SJSA1 (cell line): Measurements from ENCODE around the gene AKT1S1. TPM values are rescaled to one million over a fixed set of nuclear protein-coding genes. Genes with fewer than 3 reads are reported as not detected.

ENCODE experiments used
- DNase-seq, 2 experiments: peaks; one replicate each; pipeline ENCODE4 v3.0.0-alpha.2; 2015 to 2020; ENCODE audit warnings: low spot score in 2 of 2, low read depth in 1 of 2
- H3K27ac ChIP-seq: fragments of 250-450 bp; sonication (Bioruptor Pico); 2 replicates; pipeline ENCODE4 v1.5.1; 2020; ENCODE audit warnings: mild to moderate bottlenecking, moderate library complexity
- H3K27me3 ChIP-seq: fragments of 250-450 bp; sonication (Bioruptor Pico); replicated peaks from 2 replicates; pipeline ENCODE4 v1.5.1; 2020; ENCODE audit warnings: mild to moderate bottlenecking, moderate library complexity
- H3K36me3 ChIP-seq: fragments of 250-450 bp; sonication (Bioruptor Pico); 2 replicates; pipeline ENCODE4 v1.5.1; 2020; ENCODE audit warnings: mild to moderate bottlenecking
- H3K4me1 ChIP-seq: fragments of 250-450 bp; sonication (Bioruptor Pico); replicated peaks from 2 replicates; pipeline ENCODE4 v1.6.1; 2021; ENCODE audit warnings: mild to moderate bottlenecking
- H3K4me3 ChIP-seq: fragments of 250-450 bp; sonication (Bioruptor Pico); 2 replicates; pipeline ENCODE4 v1.5.1; 2020; ENCODE audit warnings: mild to moderate bottlenecking
- H3K9me3 ChIP-seq: fragments of 250-450 bp; sonication (Bioruptor Pico); replicated peaks from 2 replicates; pipeline ENCODE4 v1.5.1; 2020; ENCODE audit warnings: mild to moderate bottlenecking
- total RNA-seq: library from RNA; depleted of rRNA; stranded (reverse); fragments of >200 nt; shearing (Covaris generic); gene quantifications from 2 replicates; pipeline ENCODE4 v1.2.3, GENCODE V29; 2014

AKT1S1 gene
- total RNA-seq, 1 experiment from 2014 or later, result 8.8 TPM

DNA sequence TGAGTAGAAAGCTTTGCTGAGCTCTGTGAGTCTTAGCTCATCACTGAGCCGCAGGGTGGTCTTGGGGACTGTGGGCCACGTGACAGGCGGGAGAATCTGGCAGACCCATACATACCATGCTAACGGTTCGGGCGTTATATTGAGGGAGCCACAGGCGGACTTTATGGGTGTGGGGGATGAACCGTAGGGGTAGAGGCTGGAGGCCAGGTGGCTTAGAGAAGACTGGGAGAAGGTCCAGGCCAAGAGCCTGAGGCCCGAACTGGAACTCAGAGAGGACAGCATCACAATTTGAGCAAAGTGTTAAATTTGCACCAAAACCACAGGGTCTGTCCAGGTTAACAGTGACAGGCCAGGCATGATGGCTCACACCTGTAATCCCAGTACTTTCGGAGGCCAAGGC, 36.6 kb upstream of the AKT1S1 start:
- Histone ChIP-seq H3K9me3 (no peaks in the 10 kb centered on the region), H3K27me3 (no peaks in the 10 kb centered on the region), H3K4me1 (no peaks in the 10 kb centered on the region), H3K27ac (no peak overlapping the region), H3K4me3 (no peak overlapping the region), H3K36me3 (peaks cover 89% of the 10 kb centered on the region)
- DNase-seq, result no peak

DNA sequence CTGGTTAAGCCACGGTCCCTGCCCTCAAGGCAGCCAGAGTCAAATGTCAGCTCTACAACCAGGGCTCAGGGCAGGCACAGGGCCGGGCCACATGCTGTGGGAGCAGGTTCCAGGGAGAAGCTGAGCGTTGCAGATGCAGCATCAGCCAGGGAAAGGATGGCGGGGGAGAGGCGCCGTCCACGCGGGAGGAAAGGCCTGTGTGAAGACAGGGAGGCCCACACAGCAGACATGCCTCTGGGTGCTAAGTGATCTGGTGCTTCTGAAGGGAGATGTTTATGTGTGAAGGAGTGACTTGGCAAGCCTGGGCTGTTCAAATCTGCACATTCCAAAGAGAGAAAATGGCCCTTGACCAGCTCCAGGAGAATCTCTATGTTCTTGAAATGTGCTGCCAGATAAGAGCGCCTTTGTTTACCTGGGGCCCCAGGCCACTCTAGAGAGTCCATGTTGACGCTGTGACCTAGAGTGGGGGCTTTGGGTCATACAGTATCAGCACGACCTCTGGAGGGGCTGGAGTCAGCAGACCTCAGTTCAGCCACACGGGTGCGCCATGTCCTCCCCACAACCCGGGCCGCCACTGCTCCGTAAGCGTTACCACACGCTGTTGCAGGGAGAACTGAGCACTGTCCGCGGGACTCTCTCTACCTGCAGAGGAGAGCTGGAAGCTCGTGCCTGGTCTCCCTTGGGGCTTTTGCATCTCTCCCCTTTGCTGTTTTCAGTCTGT, 36.0 kb upstream of the AKT1S1 start:
- Histone ChIP-seq H3K4me1 (no peaks in the 10 kb centered on the region), H3K4me3 (no peak overlapping the region), H3K36me3 (peaks cover 90% of the 10 kb centered on the region), H3K27me3 (no peaks in the 10 kb centered on the region), H3K9me3 (no peaks in the 10 kb centered on the region), H3K27ac (no peak overlapping the region)
- DNase-seq, result no peak

DNA sequence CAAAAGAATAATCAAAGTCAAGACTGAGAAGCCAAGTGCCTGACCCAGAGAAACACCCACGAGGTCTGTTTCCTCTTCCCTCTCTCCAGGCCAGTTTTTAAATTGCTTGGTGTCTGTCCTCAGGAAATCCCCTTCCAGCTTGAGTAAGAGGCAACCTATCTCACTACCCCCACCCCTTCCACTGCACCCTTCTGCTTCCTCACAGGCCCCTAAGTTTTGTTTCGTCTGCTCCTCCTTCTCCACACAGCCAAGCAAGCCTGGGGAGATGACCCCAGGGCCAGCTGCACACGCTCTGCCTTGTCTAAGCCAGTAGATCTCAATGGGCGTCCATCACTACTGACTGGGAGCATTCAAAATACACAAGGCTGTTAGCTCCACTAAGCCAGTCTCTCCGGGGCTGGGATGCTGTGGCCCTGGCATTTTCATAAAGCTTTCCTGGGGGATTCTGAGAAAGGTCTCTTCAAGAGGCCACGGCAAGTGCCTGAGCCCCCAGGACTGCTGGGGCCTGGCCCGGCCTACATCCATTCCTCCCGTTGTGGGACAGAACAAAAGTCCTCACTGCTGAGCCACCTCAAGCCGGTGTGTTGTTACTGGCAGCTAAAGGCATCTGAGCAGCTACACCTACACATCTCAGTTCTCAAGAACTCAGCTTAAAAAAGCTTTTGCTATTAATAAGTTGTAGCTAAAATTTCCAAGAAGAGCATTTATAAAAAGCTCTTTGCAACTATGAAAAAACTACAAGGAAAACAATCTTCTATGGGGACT, 34.4 kb upstream of the AKT1S1 start:
- peaks cover 90% of the 10 kb centered on the region for H3K36me3 ChIP-seq

DNA sequence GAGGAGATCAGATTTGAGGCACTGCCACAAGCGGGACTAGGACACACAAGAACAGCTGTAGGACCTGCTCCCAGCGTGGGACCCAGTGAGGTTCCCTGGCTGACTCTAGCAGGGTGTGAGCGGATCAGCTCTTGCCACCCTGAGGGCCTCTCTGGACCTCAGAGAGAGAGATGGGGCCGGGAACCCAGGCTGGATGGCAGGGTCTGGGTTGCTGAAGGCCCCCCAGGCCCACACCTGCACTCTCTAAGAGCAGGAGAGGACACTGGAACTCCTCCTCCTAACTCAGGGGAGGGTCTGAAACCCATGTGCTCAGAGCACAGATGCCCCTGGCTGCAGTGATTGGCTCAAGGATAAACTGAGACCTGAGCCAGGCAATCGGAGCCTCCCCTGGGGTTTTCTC, 33.0 kb upstream of the AKT1S1 start:
- no peak overlapping the region for H3K27ac ChIP-seq
- no peak for DNase-seq
- H3K9me3 ChIP-seq, result no peaks in the 10 kb centered on the region
- H3K4me1 ChIP-seq, result no peaks in the 10 kb centered on the region
- no peaks in the 10 kb centered on the region for H3K27me3 ChIP-seq
- no peak overlapping the region for H3K4me3 ChIP-seq
- peaks cover 88% of the 10 kb centered on the region for H3K36me3 ChIP-seq

More for the DNA sequence above, 34.4 kb upstream of the AKT1S1 start:
- no peak overlapping the region for H3K27ac ChIP-seq
- no peaks in the 10 kb centered on the region for H3K9me3 ChIP-seq
- DNase-seq, result no peak
- no peak overlapping the region for H3K4me3 ChIP-seq
- no peaks in the 10 kb centered on the region for H3K27me3 ChIP-seq
- H3K4me1 ChIP-seq, result no peaks in the 10 kb centered on the region

DNA sequence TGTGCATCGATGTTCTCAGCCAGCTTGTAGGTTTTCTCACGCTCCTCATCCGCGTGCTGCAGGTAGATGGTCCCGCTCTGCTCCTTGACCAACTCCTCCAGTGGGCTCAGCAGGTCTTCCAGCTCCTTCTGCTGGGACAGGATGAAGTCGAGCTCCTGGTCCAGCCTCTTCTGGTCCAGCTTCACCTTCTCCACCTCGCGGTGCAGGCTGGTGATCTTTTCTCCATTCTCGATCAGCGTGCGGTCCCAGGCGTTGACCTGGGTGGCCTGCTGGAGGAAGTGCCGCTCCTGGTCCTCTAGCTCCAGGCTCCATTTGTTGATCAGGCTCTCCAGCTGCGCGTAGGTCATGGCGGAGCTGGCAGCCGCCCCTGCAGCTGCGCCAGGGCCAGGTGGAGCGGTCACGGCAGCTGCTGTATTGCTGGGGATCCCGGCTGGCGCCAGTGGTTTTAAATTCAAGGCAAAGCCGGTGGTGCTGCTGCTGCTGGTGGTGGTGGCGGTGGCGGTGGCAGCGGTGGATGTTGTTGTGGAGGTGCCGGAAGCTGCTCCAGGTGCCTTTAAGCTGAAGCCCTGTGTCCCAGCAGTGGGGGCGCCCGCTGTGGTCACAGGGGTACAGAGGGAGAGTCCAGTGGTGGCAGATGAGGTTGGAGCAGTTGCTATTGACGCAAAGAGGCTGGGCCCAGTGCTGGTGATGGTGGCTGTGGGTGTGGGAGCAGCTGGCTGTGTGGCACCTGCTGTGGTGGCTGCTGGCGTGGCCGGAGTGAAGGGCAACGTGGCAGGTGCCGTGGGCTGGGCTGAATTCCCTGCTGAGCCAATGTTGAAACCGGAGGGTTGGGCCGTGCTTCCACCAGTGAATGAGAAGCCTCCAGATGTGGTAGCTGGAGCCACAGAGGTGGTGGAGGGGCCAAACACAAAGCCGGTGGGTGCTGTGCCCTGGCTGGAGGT, 31.6 kb upstream of the AKT1S1 start:
- Histone ChIP-seq H3K9me3 (no peaks in the 10 kb centered on the region), H3K27ac (no peak overlapping the region), H3K4me1 (no peaks in the 10 kb centered on the region), H3K4me3 (no peak overlapping the region), H3K36me3 (peaks cover 75% of the 10 kb centered on the region), H3K27me3 (no peaks in the 10 kb centered on the region)
- DNase-seq, result no peak

DNA sequence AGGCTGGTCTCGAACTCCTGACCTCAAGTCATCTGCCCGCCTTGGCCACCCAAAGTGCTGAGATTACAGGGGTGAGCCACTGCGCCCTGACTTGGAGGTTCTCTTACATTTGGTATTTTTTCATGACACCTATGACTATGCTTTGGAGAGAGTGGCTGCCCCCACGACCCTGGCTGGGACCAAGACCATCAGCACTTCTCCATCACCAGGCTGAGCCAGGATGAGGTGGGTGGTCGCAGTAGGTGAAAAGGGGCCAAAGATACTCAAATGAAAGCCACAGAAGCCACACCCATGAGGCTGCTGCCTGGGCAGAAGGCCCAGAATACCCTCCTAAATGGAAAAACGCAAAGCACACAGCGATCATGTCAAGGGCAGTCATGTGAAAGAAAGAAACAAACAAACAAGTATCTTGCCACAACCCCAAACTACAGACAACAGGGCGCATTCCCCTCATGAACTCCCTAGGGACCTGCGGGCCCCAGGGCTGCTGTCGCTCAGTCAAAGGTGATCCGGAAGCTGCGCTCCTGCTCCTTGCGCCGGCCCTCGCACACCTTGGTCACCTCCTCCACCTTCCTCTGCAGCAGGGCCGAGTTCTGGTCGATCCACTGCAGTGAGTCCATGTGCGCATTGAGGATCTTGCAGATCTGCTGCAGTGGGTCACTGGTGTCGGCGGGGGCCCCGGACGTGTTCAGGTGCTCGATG, 30.7 kb upstream of the AKT1S1 start:
- Histone ChIP-seq H3K4me3 (no peak overlapping the region), H3K9me3 (no peaks in the 10 kb centered on the region), H3K27me3 (no peaks in the 10 kb centered on the region), H3K27ac (no peak overlapping the region), H3K4me1 (no peaks in the 10 kb centered on the region), H3K36me3 (peaks cover 67% of the 10 kb centered on the region)
- no peak for DNase-seq

DNA sequence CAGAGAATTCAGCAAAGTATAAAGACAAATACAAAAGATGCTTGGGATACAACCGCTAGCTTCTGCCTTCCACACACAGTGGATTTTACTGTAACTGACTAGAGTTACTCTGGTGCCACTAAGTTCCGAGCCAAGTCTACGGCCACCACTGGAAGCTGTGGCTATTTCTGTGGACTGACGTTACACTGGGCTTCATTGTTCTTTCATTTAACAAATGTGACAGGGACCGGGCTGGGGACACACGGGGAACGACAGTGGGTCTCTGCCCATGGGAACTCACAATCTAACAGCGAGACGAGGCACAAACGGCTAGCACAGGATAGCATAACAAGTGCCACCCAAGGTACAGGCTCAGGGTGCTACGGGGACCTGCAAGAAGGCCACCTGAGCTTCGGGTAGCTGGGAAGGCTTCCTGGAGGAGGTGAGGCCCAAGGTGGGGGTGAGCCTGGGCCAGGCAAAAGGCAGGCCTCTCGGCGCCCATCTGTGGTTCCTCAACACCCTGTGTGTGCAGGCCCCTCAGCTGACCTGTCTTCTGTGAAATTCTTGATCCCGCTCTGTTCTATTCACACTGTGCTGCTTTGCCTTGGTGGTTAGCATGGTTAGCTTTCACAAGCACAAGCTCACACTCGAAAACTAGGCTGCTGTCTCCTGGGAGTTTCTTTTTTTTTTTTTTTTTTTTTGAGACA, 29.9 kb upstream of the AKT1S1 start:
- Histone ChIP-seq H3K27me3 (no peaks in the 10 kb centered on the region), H3K36me3 (peaks cover 59% of the 10 kb centered on the region), H3K4me3 (no peak overlapping the region), H3K4me1 (no peaks in the 10 kb centered on the region), H3K27ac (no peak overlapping the region), H3K9me3 (no peaks in the 10 kb centered on the region)
- DNase-seq, result no peak

DNA sequence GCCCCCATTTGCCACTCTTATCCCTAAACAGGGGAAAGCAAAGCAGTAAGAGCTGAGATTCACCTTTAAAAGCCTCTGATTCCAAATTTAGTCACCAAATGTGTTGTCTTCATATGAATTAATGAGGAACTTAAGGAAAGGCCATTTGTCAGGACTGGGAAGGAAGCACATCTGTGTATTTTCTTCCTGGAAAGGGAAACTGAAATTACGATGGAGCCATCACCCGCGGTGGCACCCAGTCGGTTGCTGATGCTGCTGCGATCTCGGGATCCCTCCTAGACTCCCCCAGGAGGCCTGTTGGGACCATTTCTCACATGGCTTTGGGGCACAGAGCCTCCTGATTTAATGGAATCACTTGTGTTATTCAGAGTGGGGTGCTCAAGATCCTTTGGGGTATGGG, 27.0 kb upstream of the AKT1S1 start:
- no peaks in the 10 kb centered on the region for H3K27me3 ChIP-seq
- no peaks in the 10 kb centered on the region for H3K9me3 ChIP-seq
- no peak overlapping the region for H3K4me3 ChIP-seq
- H3K27ac ChIP-seq, result no peak overlapping the region
- no peaks in the 10 kb centered on the region for H3K4me1 ChIP-seq
- H3K36me3 ChIP-seq, result peaks cover 35% of the 10 kb centered on the region
- DNase-seq, result no peak

DNA sequence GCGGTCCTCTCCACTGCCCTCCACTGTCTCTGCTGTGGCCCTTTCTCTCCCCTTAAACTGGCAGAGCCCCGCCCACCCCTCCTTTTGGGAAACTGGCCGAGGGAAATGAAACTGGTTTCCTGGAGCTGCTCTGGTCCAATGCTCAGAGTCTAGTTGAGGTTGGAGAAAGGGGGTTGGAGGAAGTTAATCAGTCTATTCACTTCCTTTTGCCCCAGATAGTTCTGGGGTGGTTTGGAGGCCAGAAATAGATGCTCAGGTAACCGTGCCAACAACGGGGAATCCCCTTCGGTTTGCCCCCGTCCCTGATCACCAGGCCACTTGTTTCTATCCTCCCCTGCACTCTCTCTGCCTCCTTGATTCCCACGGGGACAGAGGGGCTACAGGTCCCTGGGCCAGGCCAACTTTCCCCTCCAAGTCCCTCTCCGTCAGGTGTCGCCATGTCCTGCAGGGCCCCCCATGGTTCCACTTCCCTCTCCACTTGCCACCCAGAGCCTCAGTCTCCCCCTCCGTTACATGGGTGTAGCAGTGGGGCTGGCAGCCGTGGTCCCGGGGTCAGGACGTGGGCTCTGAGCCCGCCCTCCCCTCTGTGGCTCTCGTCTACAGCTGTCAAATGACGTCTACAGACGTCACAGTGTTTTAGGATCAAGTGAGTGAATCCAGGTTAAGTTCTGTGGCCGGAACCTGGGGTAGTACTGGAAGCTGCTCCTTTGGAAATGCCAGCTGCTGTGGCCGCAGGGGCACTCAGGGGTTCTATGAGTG, 19.9 kb upstream of the AKT1S1 start, which contains the start of gene IL4I1:
Gene IL4I1 (minus strand): TSS at position 25 of the 759 bp plus-strand sequence. CDS start 727 bp downstream, outside the sequence.
- Histone ChIP-seq H3K27me3 (no peaks in the 10 kb centered on the region), H3K36me3 (no peaks in the 10 kb centered on the region), H3K4me3 (no peak within 1 kb of the TSS), H3K9me3 (no peaks in the 10 kb centered on the region), H3K4me1 (peaks cover 15% of the 10 kb centered on the region), H3K27ac (peak within 1 kb of the TSS; percentile 17; the same call in 1 of the 2 replicates)
- no peak for DNase-seq

DNA sequence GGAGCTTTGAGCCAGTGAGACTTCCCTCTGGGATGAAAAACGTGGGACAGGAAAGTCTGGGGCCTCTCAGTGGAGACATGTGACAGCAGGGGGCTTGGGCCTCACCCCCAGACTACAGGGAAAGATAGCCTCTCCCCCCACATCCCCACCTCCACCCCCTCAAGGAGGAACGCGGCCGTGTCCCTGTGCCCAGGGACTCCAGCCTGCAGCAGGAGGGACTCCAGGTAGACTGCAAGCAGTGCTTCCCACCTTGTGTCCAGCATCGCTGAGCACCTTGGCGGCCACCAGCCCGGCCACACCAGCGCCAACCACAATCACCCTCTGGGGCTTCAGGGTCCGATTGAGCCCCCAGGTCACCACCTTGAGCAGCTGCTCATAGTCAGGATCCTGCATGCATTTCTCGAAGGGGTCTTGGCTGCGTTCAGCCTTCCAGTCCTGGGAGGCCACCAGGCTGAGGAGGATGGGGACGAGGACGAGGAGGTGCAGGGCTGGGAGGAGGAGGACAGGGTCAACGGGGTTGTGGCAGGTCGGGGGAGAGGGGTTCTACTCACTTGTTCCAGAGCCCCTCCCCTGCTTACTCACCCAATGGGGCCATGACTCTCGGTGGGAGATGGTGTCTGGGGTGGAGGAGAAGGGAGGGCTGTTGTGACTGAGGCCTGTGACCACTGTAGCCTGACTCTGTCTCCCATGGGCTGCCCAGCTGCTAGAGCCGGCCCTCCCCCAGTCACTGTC, 18.6 kb upstream of the AKT1S1 start:
- no peaks in the 10 kb centered on the region for H3K9me3 ChIP-seq
- DNase-seq, result no peak
- peaks cover 15% of the 10 kb centered on the region for H3K4me1 ChIP-seq
- no peak overlapping the region for H3K27ac ChIP-seq
- no peak overlapping the region for H3K4me3 ChIP-seq
- no peaks in the 10 kb centered on the region for H3K27me3 ChIP-seq
- H3K36me3 ChIP-seq, result no peaks in the 10 kb centered on the region

DNA sequence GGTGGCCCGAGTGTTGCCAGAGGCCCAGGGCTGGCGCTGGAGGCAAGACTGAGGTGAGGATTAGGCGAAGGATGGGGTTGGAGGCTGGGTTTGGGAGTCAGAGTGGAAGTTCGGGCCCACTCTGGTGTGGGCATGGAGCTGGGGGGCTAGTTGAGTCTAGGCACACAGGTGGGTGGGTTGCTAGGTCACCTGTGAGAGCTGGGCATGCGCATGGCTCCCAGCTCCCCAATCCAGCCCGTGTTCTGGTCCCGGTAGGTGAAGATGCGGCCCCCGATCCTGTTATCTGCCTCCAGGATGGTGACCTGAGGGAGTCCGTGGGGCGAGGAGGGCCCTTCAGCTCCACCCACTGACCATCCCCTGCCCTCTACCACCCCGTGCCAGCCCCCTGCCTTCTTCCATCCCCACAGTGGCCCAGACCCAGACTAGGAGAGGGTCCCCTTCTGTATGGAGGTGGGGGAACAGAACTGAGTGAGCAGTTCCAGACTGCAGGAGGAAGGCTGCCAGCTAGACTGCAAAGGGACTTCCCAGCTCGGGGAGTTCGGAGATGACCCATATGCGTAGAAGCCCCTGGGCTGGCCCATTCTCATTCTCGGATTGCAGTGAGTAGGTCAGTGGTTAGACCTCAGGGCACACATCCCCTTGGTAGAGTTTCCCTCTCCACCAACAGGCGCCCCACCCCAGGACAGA, 17.9 kb upstream of the AKT1S1 start:
- no peak overlapping the region for H3K4me3 ChIP-seq
- no peak overlapping the region for H3K27ac ChIP-seq
- no peaks in the 10 kb centered on the region for H3K27me3 ChIP-seq
- DNase-seq, result no peak
- H3K9me3 ChIP-seq, result no peaks in the 10 kb centered on the region
- peaks cover 15% of the 10 kb centered on the region for H3K4me1 ChIP-seq
- H3K36me3 ChIP-seq, result no peaks in the 10 kb centered on the region
